DND-41 (cell line): ENCODE results near the gene KSR1.
"Not testable (repeated sequence)": the region's sequence is repeated elsewhere in the genome, so short reads cannot be mapped to it uniquely, and the experiment has no call there.

Experiments used
- ATAC-seq: fragments of 200-7000 bp; cut with Tn5 transposase; 3 replicates; pipeline ENCODE4 v1.9.1; 2021; ENCODE audit warnings: low read depth; ENCODE audit not compliant: insufficient read depth
- DNase-seq: peaks from one replicate; pipeline ENCODE4 v3.0.0-alpha.2; 2020
- H2AFZ ChIP-seq: 2 replicates; pipeline ENCODE4 v1.6.0; 2012; ENCODE audit warnings: low read depth, low read length
- H3K27ac ChIP-seq: 2 replicates; pipeline ENCODE4 v1.5.1; 2012; ENCODE audit warnings: low read length, inconsistent platforms
- H3K27me3 ChIP-seq: fragments of 200-600 bp; sonication (generic); 2 replicates; pipeline ENCODE4 v1.6.0; 2012; ENCODE audit warnings: low read length, mild to moderate bottlenecking, inconsistent platforms; ENCODE audit not compliant: insufficient read depth, poor library complexity
- H3K36me3 ChIP-seq: 2 replicates; pipeline ENCODE4 v1.5.1; 2012; ENCODE audit warnings: low read length, inconsistent platforms; ENCODE audit not compliant: insufficient read depth
- H3K4me1 ChIP-seq: 2 replicates; pipeline ENCODE4 v1.5.1; 2012; ENCODE audit warnings: mild to moderate bottlenecking, low read length; ENCODE audit not compliant: insufficient read depth
- H3K4me2 ChIP-seq: 2 replicates; pipeline ENCODE4 v1.6.0; 2012; ENCODE audit warnings: mild to moderate bottlenecking, moderate library complexity, low read length, inconsistent platforms; ENCODE audit not compliant: insufficient read depth
- H3K4me3 ChIP-seq, 2 experiments: fragments of 200-600 bp in 1 of 2; shearing (Covaris generic) in 1 of 2; 2 replicates each; pipeline ENCODE4 v1.5.1; 2012 to 2016; ENCODE audit warnings: inconsistent platforms in 2 of 2, low read length in 2 of 2, mild to moderate bottlenecking in 2 of 2, low read depth in 1 of 2, moderate library complexity in 1 of 2
- H3K79me2 ChIP-seq: 2 replicates; pipeline ENCODE4 v1.6.0; 2012; ENCODE audit warnings: low read length, inconsistent platforms; ENCODE audit not compliant: insufficient read depth
- H3K9ac ChIP-seq: 2 replicates; pipeline ENCODE4 v1.6.0; 2012; ENCODE audit warnings: low read depth, mild to moderate bottlenecking, inconsistent platforms, low read length, moderate library complexity
- H3K9me3 ChIP-seq: 2 replicates; pipeline ENCODE4 v1.5.1; 2012; ENCODE audit warnings: low read length, moderate library complexity, mild to moderate bottlenecking, inconsistent platforms; ENCODE audit not compliant: insufficient read depth, severe bottlenecking
- H4K20me1 ChIP-seq: 2 replicates; pipeline ENCODE4 v1.6.0; 2012; ENCODE audit warnings: low read length; ENCODE audit not compliant: insufficient read depth
- CTCF ChIP-seq: IDR thresholded peaks from 2 replicates; pipeline ENCODE4 v1.5.1; 2012; ENCODE audit warnings: borderline replicate concordance, low read length, moderate library complexity, mild to moderate bottlenecking; ENCODE audit not compliant: poor library complexity, severe bottlenecking; ENCODE audit errors: extremely low read depth
- EZH2 ChIP-seq: IDR thresholded peaks from 3 replicates; pipeline ENCODE4 v1.6.1; 2012; ENCODE audit warnings: borderline replicate concordance, low read depth, mild to moderate bottlenecking, moderate library complexity, low read length, inconsistent platforms; ENCODE audit not compliant: severe bottlenecking

KSR1 gene

GRCh38 chr17:27462149-27462548 lies 5.9 kb downstream of the KSR1 start:
- DNase-seq (no peak), ATAC-seq (no peak)
- H3K4me1 ChIP-seq, result peaks cover 14% of the 10 kb centered on the region
- peaks cover 8% of the 10 kb centered on the region for H4K20me1 ChIP-seq
- no peak overlapping the region for H3K27ac ChIP-seq
- TF ChIP-seq CTCF, result no peak
- no peak for TF ChIP-seq EZH2
- no peak overlapping the region for H3K4me2 ChIP-seq
- no peaks in the 10 kb centered on the region for H3K36me3 ChIP-seq
- H3K79me2 ChIP-seq, result no peaks in the 10 kb centered on the region
- no peak overlapping the region for H3K4me3 ChIP-seq
- H3K9ac ChIP-seq, result no peak overlapping the region
- H3K27me3 ChIP-seq, result peaks cover 9% of the 10 kb centered on the region
- no peak overlapping the region for H2AFZ ChIP-seq
- no peaks in the 10 kb centered on the region for H3K9me3 ChIP-seq

- Histone ChIP-seq H3K27me3 (peaks cover 4% of the 10 kb centered on the region), H3K79me2 (no peaks in the 10 kb centered on the region), H3K4me3 (no peak overlapping the region), H3K4me1 (peaks cover 9% of the 10 kb centered on the region; the same call in 1 of the 2 replicates), H3K9me3 (no peaks in the 10 kb centered on the region), H3K9ac (no peak overlapping the region), H3K4me2 (no peak overlapping the region), H4K20me1 (peaks cover 8% of the 10 kb centered on the region), H3K36me3 (no peaks in the 10 kb centered on the region), H3K27ac (no peak overlapping the region), H2AFZ (no peak overlapping the region)
- DNase-seq (no peak), ATAC-seq (no peak)
- TF ChIP-seq EZH2 (no peak), CTCF (no peak)
Observed at GRCh38 chr17:27462714-27463113, 6.5 kb downstream of the KSR1 start.

- Histone ChIP-seq H3K79me2 (no peaks in the 10 kb centered on the region), H3K9ac (no peak overlapping the region), H3K9me3 (no peaks in the 10 kb centered on the region), H4K20me1 (peaks cover 8% of the 10 kb centered on the region), H3K27me3 (peaks cover 4% of the 10 kb centered on the region), H3K4me2 (no peak overlapping the region), H3K27ac (no peak overlapping the region), H3K4me3 (no peak overlapping the region), H3K4me1 (0 out of 2 replicates have a peak, but pooled peaks cover 3% of the 10 kb centered on the region), H2AFZ (no peak overlapping the region), H3K36me3 (no peaks in the 10 kb centered on the region)
- ATAC-seq (no peak), DNase-seq (no peak)
- TF ChIP-seq EZH2 (no peak), CTCF (no peak)
Observed at GRCh38 chr17:27463235-27463677, 7.0 kb downstream of the KSR1 start.

GRCh38 chr17:27464019-27464418 lies 7.8 kb downstream of the KSR1 start:
- H2AFZ ChIP-seq, H3K4me3 ChIP-seq, H3K36me3 ChIP-seq, ATAC-seq, H3K4me1 ChIP-seq, DNase-seq, H3K9me3 ChIP-seq, H3K27me3 ChIP-seq, H4K20me1 ChIP-seq, H3K4me2 ChIP-seq, H3K9ac ChIP-seq, H3K79me2 ChIP-seq, H3K27ac ChIP-seq: not testable (repeated sequence)
